Stimulated activated naive CD8-positive, alpha-beta T cell treated with anti-CD3 and anti-CD28 coated beads, Interleukin-15, amount 100 ng/mL, for 72 hours (primary cell): ENCODE results near the gene FOXJ1.

Experiments used
- ATAC-seq: fragments of 150-1000 bp; cut with Tn5 transposase; 2 replicates; pipeline ENCODE4 v1.10.0; 2021; ENCODE audit warnings: mild to moderate bottlenecking, moderate library complexity
- DNase-seq, 2 donors: peaks; one replicate each; pipeline ENCODE4 v3.0.0; 2021 to 2022
- H3K27ac Mint-ChIP-seq, 2 donors: one replicate each; pipeline ENCODE4 v1.8.0; 2022; ENCODE audit warnings: mild to moderate bottlenecking in 2 of 2, mixed read lengths in 2 of 2, moderate library complexity in 2 of 2
- H3K27me3 Mint-ChIP-seq: one replicate; pipeline ENCODE4 v1.8.0; 2022; ENCODE audit warnings: mixed read lengths
- H3K4me1 Mint-ChIP-seq: one replicate; pipeline ENCODE4 v1.8.0; 2022; ENCODE audit warnings: mild to moderate bottlenecking, mixed read lengths
- H3K4me3 Mint-ChIP-seq, 2 donors: one replicate each; pipeline ENCODE4 v1.8.0; 2022; ENCODE audit warnings: mild to moderate bottlenecking in 2 of 2, mixed read lengths in 2 of 2, moderate library complexity in 1 of 2
- H3K9me3 Mint-ChIP-seq, 2 donors: one replicate each; pipeline ENCODE4 v1.8.0; 2022; ENCODE audit warnings: mixed read lengths in 2 of 2

The FOXJ1 gene

DNA sequence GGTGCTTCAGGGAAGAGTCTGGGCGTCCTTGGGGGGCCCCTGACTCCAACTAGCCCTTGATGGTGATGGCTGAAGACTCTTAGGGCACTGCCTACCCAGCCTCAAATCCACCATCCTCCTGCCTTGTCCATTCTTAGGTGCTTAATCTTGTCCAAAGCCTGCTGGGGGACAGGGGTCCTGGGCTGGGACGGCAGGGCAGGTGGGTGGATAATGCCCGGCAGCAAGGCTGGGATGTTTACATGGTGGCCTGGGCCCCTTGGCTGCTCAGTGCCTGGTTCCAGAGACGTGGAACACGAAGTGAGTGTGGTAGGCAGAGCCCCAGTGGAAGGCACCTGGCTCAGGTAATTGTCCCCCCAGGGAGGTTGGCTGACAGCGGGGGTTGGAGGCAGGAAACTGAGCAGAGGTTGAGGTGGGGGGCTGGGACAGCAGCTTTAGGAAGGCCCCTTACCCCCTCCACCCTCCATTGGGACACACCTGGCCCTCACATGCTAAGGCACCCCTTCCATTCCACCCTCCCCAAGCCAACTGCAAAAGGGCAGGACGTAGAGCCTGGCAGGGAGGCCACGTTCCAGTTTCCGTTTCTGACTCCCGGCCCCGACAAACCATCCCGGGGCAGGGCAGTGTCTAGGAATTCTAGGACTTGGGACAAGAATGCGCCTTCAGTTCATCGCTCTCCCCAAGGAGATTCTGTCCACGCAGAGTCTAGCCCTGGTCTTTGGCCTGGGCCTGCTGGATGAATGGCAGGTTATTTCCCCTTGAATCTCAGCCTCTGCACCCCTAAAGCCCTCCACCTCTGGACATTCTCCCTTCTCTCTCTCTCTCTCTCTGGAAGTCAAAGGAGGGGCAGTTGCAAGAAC is 1.9 kb downstream of the FOXJ1 start:
- ATAC-seq (no peak), DNase-seq (no peak)
- peaks cover 95% of the 10 kb centered on the region for H3K4me1 Mint-ChIP-seq
- peak overlapping the region; percentile 59 to 74 for H3K4me3 Mint-ChIP-seq
- peak overlapping the region in 1 of 2 donors; percentile 88 for H3K27ac Mint-ChIP-seq
- no peaks in the 10 kb centered on the region for H3K9me3 Mint-ChIP-seq
- H3K27me3 Mint-ChIP-seq = no peaks in the 10 kb centered on the region

DNA sequence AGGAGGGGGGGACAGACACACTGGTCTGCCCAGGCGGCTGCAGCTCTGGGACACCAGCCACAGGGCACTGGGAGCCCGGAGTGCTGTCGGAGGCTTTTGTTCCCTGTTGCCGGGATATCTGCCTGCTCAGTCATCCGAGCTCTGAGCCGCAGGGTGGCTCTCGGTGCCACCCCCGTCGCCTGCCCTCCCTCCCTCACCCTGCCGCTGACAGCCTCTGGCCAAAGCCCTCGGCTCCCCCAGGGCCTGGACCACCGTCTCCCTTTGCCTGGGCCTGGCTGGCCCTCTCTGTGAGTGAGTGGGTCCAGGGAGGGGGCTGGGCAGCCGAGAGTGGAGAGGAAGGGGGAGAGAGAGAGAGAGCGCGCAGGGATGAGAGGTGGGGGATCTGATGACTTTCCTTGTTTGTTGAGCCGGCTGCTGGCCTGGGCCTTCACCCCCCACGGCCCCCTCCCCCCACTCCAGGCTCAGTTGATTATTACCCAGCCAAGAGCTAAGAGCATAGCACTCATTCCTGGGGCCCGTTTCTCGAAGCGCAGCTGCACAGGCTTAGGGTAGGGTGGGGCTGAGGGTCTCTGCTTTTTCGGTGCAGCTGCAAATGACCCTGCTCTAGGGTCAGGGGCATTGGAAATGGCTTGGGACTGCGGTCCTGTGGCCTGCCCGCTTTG is 2.7 kb downstream of the FOXJ1 start:
- H3K9me3 Mint-ChIP-seq = no peaks in the 10 kb centered on the region
- H3K27me3 Mint-ChIP-seq = no peaks in the 10 kb centered on the region
- peak overlapping the region in 1 of 2 donors; percentile 88 for H3K27ac Mint-ChIP-seq
- peaks cover 95% of the 10 kb centered on the region for H3K4me1 Mint-ChIP-seq
- DNase-seq (no peak), ATAC-seq (no peak)
- peak overlapping the region in 1 of 2 donors; percentile 74 for H3K4me3 Mint-ChIP-seq

DNA sequence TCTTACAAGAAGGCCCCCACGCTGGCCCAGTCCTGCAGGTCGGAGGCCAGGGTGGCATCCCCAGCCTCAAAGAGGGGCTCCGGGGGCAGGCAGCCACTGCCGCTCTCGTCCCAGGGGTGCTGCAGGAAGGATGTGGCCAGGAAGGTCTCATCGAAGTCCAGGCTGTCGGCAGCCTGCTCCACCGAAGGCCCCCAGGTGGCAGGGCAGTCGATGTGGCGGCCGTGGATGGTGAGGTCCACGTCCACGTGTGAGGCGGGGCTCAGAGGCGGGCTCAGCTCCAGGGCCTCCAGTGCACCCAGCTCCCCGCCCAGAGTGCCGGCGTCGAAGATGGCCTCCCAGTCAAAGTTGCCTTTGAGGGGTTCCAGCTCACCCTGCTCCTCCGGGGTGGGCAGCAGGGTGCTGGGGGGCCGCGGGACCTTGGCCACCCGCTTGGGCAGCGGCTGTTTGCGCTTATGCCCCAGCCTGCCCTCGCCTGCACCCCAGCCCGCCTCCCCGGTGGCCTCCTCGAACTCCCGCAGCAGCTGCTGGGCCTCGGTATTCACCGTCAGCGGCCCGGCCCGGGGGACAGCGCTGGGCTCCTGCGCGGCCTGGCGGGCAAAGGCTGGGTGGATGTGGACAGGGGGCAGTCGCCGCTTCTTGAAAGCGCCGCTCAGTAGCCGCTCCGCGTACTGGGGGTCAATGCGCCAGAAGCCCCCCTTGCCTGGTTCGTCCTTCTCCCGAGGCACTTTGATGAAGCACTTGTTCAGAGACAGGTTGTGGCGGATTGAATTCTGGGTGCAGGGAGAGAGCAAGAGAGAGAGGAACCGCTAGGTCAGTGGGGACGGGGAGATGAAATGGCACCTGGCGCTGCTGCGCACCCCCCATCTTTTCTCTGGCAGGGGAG is 3.5 kb downstream of the FOXJ1 start:
- DNase-seq (no peak), ATAC-seq (no peak)
- Mint-ChIP-seq H3K27ac (no peak overlapping the region), H3K4me3 (peak overlapping the region in 1 of 2 donors; percentile 6), H3K9me3 (no peaks in the 10 kb centered on the region), H3K27me3 (no peaks in the 10 kb centered on the region), H3K4me1 (peaks cover 89% of the 10 kb centered on the region)

DNA sequence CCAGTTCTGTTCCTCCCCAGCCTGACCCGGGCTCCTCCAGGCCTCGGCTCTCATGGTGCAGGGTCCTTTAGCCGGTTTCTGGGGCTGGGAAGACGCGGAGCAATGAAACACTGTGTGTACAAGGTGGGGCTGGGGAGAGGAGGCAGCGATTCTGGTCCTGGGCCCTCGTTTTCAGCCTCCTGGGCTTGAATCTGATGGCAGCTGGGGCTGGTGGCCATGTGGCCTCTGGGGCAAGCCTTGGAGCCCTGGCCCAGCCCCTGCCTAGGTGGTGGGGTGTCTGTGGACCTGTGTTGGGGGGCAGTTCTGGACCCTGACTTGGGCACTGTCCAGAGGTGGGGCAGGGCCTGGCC is 4.1 kb downstream of the FOXJ1 start:
- Mint-ChIP-seq H3K4me3 (no peak overlapping the region), H3K4me1 (peaks cover 83% of the 10 kb centered on the region), H3K27me3 (no peaks in the 10 kb centered on the region), H3K9me3 (no peaks in the 10 kb centered on the region), H3K27ac (peak overlapping the region; percentile 29 to 33)
- no peak for ATAC-seq
- DNase-seq = no peak

DNA sequence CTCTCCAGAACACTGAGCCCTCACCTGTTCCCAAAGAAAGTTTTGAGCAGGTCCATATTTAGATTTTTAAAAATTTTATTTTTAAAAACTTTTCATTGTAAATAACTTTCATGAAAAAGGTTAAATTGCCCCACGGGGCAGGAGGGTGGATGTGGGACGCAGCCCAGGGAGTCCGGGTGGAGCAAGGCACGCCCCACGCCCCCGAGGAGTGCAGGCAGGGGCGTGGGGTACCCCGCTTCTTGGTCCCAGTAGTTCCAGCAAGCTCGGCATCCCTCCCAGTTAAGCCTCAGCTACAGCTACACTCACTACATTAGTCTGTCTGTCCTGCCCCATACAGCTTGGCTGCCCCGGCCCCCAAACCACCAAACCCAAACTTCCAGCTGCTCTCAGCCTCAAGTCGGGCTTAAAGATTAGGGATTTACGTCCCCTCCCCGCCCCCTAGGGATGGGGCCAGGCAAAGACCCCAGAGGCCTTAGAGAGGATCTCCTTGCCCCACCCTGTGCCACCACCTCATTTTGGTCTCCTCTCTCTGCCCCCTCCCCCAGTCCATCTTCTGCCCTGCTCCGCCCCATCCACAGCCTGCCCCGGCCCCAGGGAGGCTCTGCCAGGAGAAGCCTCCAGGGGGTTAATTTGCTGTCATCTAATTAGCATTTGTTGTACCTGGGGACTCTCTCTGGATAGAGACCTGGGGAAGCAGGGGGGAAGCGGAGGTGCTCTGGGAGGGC is 4.6 kb downstream of the FOXJ1 start:
- no peaks in the 10 kb centered on the region for H3K9me3 Mint-ChIP-seq
- ATAC-seq (no peak), DNase-seq (no peak)
- no peaks in the 10 kb centered on the region for H3K27me3 Mint-ChIP-seq
- H3K4me3 Mint-ChIP-seq = peak overlapping the region in 1 of 2 donors; percentile 52
- peak overlapping the region; percentile 29 to 33 for H3K27ac Mint-ChIP-seq
- H3K4me1 Mint-ChIP-seq = peaks cover 78% of the 10 kb centered on the region

DNA sequence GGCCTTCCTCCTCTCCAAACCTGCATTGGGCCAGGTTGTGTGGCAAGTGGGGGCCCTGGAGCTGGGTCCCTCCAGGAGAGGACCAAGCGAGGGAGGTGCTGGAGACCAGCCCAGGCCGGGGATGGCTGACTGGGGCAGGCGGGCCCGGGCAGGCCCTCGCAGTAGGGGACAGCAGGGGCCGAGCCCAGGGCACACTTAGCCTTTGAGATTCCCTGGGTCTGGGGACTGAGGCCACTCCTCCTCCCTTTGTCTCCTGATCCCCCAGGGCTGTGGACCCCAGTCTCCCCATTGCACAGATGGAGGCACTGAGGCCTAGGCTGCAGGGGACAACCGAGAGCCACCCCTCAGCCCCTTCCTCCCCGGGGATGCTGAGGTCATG is 5.2 kb downstream of the FOXJ1 start:
- Mint-ChIP-seq H3K27ac (peak overlapping the region in 1 of 2 donors; percentile 63), H3K9me3 (no peaks in the 10 kb centered on the region), H3K4me1 (peaks cover 71% of the 10 kb centered on the region), H3K4me3 (peak overlapping the region in 1 of 2 donors; percentile 52), H3K27me3 (no peaks in the 10 kb centered on the region)
- DNase-seq = no peak
- no peak for ATAC-seq

DNA sequence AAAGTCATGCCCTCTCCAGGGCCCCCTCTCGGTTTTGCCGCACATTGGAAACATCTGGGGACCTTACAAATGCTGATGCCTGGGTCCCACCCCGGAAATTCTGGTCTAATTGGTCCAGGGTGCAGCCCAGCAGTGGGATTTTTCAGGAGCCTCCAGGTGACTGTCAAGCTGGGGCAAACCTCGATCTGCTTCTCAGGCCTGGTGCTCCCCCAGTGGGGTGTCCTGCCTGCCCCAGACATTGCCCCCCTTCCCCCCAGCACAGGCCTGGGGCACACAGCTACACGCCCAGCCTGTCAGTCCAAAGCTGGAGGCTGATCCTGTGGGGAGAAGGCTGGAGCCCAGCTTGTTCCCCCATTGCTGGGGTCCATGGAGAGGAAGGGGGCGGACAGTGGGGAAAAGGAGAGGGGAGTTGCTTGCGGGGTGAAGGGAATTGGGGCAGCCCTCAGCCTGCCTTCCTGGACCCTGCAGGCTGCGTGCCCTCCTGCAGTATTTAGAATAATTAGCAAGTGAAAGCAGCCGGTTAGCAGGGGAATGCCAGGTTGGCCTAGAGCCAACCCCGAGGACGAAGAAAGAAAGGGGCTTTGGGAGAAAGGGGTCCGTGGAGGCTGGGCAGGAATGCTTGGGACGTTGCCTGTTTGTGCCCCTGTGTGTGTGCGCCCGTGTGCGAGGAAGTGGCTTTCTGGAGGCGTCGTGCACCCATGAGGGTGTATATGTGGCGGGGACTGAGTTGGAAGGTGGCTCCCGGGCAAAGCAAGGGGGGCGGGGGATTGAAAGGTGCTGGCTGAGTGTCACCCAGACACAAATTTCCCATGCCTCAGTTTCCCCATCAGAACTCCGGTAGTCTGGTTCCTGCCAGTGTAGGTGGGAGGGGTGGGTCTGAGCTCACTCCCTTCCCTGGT is 5.9 kb downstream of the FOXJ1 start:
- H3K4me3 Mint-ChIP-seq = peak overlapping the region; percentile 59 to 71
- no peaks in the 10 kb centered on the region for H3K9me3 Mint-ChIP-seq
- peak in 1 of 2 donors; percentile 26 for DNase-seq
- peaks cover 65% of the 10 kb centered on the region for H3K4me1 Mint-ChIP-seq
- H3K27ac Mint-ChIP-seq = peak overlapping the region; percentile 83 to 94
- no peaks in the 10 kb centered on the region for H3K27me3 Mint-ChIP-seq
- peak; percentile 29 for ATAC-seq

DNA sequence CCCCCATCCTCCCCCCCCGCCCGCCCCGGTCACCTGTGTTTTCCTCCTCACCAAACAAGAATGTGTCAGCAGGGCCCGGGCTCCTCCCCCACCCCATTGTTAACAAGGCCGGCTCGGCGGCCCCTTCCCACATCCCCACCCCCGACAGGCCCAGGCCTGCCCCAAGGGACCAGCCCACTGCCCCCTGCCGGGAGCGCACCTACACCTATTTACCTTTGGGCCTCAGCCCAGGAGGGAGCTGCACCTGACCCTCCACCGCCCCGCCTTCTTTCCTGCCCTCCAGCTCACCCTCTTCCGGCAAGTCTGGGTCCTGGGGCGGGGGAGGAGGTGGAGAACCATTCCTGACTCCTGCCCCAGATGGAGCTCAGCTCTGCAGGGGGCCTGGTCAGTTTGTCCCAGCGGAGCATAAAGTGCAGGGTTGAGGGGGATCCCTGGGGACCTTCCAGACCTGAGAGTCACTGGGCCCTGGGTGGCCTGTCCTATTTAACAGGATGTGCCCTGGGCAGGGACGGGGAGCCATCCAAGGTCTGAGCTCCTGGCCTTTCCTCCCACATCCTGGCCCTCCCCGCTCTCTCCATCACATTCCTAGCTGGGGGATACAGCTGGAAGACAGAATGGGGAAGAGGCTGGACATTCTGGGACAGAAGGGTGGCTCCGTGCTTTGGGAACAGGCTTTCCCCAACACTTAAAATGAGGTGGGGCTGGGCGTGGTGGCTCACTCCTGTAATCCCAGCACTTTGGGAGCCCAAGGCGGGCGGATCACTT is 8.3 kb downstream of the FOXJ1 start:
- H3K27me3 Mint-ChIP-seq = no peaks in the 10 kb centered on the region
- no peak for ATAC-seq
- H3K27ac Mint-ChIP-seq = peak overlapping the region in 1 of 2 donors; percentile 83
- DNase-seq = no peak
- H3K4me3 Mint-ChIP-seq = no peak overlapping the region
- no peaks in the 10 kb centered on the region for H3K9me3 Mint-ChIP-seq
- H3K4me1 Mint-ChIP-seq = peaks cover 44% of the 10 kb centered on the region

DNA sequence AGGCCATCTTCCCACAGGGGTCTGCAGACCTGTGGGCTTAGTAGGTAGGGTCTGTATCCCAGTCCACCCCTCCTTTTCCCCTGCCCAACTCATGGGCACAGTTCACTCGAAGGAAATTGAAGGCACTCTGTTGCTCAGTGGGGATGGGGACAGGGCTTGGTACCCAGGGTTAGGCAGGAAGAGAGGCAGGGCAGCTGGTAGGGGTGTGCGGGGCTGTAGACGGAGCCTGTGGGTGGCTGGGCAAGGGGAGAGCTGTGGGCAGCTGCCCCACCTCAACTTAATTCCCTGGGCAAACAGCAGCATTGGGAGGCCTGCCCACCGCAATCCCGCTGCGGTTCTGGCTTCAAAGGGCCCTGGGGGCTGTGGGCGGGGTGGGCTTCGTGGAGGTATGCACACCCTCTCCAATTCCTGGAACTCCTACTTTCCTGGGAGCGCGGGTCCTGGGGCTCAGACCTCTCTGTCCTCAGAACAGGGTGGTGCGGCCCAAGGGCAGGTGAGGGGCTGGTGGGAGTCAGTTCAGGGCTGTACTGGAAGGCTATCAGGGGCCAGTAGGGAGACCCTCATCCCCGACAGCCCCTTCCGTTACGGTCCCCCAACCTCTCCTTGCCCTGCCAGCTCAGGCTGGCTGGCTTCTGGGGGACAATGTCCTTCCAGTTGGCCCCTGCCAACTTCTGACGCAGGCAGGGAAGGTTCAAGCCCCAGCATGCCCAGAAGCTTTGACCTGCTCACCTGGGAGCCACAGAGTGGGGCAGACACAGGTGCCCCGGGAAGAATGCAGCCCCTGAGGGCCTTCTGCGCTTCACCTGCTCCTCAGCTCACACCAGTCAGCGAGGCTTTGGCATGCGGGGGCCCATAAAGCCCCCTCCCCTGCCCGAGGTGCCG is 9.1 kb downstream of the FOXJ1 start:
- H3K4me1 Mint-ChIP-seq = peaks cover 44% of the 10 kb centered on the region

DNA sequence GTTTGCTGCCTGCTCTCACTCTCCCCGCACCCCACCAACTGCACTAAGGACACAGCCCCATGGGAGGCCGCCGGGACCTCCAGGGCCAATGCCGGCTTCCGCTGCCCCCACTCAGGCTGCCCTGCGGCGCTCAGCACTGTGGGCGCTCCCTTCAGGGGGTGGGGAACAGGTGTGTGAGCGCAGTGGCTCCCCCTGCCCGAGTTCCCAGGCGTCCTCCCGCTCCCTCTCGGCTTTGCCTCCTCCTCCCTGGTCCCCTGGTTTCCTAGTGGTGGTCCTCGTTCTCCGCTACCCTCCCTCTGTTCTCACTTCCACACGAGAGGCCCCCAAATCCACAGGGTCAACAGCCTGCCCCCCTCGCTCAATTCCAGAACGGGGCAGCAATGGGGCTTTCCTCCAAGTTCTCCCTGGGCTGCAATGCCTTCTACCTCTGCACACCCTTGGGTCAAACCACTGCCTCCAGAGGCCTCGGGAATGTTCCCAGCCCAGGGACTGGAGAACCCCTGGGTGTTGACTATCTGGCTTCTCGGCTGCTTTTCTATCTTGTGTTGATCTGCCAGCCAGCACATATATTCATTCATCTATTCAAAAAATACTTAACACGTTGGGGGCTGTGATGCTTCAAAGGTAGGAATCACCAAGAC is 9.9 kb downstream of the FOXJ1 start:
- peak overlapping the region; percentile 57 to 64 for H3K27ac Mint-ChIP-seq
- H3K4me1 Mint-ChIP-seq = peaks cover 44% of the 10 kb centered on the region
- DNase-seq (no peak), ATAC-seq (no peak)
- H3K9me3 Mint-ChIP-seq = no peaks in the 10 kb centered on the region
- no peaks in the 10 kb centered on the region for H3K27me3 Mint-ChIP-seq
- H3K4me3 Mint-ChIP-seq = no peak overlapping the region

More for the DNA sequence above, 9.1 kb downstream of the FOXJ1 start:
- no peaks in the 10 kb centered on the region for H3K27me3 Mint-ChIP-seq
- DNase-seq (no peak), ATAC-seq (no peak)
- no peaks in the 10 kb centered on the region for H3K9me3 Mint-ChIP-seq
- peak overlapping the region in 1 of 2 donors; percentile 57 for H3K27ac Mint-ChIP-seq
- no peak overlapping the region for H3K4me3 Mint-ChIP-seq

DNA sequence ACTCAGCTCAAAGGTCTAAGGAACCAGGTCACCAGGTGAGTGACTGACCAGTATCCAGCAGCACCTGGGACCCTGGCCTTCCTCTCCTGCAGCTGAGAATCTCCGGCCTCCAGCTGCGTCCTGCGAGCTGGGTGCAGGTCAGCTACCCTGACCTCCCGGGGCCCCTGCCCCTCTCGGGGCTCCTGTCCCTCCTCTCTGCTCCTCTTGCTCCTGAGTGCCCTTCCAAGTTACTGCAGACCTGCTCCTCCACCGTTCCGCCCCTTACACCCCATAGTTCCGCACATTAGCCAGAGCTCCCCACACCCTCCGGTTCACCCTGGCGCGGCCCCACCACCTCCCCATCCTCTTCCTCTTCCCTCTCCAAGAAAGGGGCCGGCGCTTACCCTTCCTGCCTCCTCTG is 10.6 kb downstream of the FOXJ1 start:
- H3K9me3 Mint-ChIP-seq = no peaks in the 10 kb centered on the region
- H3K4me3 Mint-ChIP-seq = no peak overlapping the region
- DNase-seq (no peak), ATAC-seq (no peak)
- no peaks in the 10 kb centered on the region for H3K27me3 Mint-ChIP-seq
- H3K4me1 Mint-ChIP-seq = peaks cover 39% of the 10 kb centered on the region
- H3K27ac Mint-ChIP-seq = peak overlapping the region in 1 of 2 donors; percentile 64

DNA sequence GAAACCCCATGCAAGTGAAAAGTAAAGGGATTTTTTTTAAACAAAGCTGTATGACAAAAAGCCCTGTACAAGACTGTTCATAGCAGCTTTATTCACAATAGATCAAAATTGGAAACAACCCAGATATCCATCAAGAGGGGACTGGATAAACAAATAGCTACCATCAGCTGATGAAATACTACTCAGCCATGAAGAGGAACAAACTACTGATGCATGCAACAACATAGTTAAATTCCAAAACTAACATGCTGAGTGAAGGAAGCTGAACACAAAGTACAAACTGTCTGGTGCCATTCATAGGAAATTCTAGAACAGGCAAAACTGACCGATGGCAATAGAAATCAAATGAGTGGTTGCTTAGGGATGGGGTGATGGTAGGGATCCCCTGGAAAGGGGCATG is 15.1 kb downstream of the FOXJ1 start:
- ATAC-seq (no peak), DNase-seq (no peak)
- Mint-ChIP-seq H3K4me1 (peaks cover 57% of the 10 kb centered on the region), H3K9me3 (no peaks in the 10 kb centered on the region), H3K4me3 (no peak overlapping the region), H3K27me3 (no peaks in the 10 kb centered on the region), H3K27ac (peak overlapping the region in 1 of 2 donors; percentile 19)

DNA sequence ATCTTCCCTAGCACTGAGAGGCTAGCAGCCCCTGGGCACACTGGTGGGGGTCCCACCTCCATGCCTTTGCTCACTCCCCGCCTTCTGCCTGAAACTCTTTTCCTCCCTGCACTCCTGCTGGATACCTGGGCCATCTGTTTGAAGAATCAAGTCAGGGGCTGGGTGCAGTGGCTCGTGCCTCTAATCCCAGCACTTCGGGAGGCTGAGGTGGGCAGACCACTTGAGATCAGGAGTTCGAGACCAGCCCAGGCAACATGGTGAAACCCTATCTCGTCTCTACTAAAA is 15.7 kb downstream of the FOXJ1 start:
- Mint-ChIP-seq H3K4me1 (peaks cover 62% of the 10 kb centered on the region), H3K9me3 (no peaks in the 10 kb centered on the region), H3K27me3 (no peaks in the 10 kb centered on the region), H3K4me3 (no peak overlapping the region), H3K27ac (peak overlapping the region in 1 of 2 donors; percentile 4)
- ATAC-seq (no peak), DNase-seq (no peak)
